HL-60 (cell line): ENCODE results near the gene PTPRQ.

ENCODE experiments used
- GABPA ChIP-seq: IDR thresholded peaks from 2 replicates; pipeline ENCODE4 v1.6.1; 2012; ENCODE audit warnings: low read depth
- POLR2AphosphoS5 ChIP-seq: IDR thresholded peaks from 2 replicates; pipeline ENCODE4 v1.6.1; 2012; ENCODE audit warnings: low read depth
- SPI1 ChIP-seq: IDR thresholded peaks from 2 replicates; pipeline ENCODE4 v1.6.1; 2012; ENCODE audit warnings: low read depth, mild to moderate bottlenecking, borderline replicate concordance
- TF ChIP-seq, protein P1 (sequence below): IDR thresholded peaks from one replicate; pipeline ENCODE4 v1.5.1; 2011; ENCODE audit warnings: low read length, control low read depth, inconsistent platforms; ENCODE audit not compliant: insufficient read depth
- TF ChIP-seq, protein P2 (sequence below): IDR thresholded peaks from 2 replicates; pipeline ENCODE4 v1.6.1; 2012; ENCODE audit warnings: low read depth; ENCODE audit not compliant: insufficient replicate concordance

DNA sequence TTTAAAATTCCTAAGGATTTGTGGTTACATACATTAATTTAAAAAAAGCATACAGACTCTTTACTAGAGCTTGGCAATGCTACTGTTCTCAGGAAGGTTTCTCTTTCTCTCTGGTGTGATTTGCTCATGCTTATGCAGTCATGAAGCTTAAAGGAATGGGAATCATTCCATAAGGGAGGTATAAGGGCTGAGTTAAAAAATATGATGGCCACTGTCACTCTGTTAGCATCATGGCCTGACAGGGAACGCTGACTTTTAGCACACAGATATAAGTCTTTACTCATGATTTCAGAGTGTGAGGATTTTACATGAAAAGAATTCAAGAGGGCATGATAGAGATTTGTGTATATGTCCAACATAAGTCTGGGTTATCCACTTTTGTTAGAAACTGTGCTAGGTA is 276.5 kb downstream of the PTPRQ start:
- TF ChIP-seq, protein P1, sequence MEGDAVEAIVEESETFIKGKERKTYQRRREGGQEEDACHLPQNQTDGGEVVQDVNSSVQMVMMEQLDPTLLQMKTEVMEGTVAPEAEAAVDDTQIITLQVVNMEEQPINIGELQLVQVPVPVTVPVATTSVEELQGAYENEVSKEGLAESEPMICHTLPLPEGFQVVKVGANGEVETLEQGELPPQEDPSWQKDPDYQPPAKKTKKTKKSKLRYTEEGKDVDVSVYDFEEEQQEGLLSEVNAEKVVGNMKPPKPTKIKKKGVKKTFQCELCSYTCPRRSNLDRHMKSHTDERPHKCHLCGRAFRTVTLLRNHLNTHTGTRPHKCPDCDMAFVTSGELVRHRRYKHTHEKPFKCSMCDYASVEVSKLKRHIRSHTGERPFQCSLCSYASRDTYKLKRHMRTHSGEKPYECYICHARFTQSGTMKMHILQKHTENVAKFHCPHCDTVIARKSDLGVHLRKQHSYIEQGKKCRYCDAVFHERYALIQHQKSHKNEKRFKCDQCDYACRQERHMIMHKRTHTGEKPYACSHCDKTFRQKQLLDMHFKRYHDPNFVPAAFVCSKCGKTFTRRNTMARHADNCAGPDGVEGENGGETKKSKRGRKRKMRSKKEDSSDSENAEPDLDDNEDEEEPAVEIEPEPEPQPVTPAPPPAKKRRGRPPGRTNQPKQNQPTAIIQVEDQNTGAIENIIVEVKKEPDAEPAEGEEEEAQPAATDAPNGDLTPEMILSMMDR = no peak
- no peak for TF ChIP-seq POLR2AphosphoS5
- TF ChIP-seq, protein P2, sequence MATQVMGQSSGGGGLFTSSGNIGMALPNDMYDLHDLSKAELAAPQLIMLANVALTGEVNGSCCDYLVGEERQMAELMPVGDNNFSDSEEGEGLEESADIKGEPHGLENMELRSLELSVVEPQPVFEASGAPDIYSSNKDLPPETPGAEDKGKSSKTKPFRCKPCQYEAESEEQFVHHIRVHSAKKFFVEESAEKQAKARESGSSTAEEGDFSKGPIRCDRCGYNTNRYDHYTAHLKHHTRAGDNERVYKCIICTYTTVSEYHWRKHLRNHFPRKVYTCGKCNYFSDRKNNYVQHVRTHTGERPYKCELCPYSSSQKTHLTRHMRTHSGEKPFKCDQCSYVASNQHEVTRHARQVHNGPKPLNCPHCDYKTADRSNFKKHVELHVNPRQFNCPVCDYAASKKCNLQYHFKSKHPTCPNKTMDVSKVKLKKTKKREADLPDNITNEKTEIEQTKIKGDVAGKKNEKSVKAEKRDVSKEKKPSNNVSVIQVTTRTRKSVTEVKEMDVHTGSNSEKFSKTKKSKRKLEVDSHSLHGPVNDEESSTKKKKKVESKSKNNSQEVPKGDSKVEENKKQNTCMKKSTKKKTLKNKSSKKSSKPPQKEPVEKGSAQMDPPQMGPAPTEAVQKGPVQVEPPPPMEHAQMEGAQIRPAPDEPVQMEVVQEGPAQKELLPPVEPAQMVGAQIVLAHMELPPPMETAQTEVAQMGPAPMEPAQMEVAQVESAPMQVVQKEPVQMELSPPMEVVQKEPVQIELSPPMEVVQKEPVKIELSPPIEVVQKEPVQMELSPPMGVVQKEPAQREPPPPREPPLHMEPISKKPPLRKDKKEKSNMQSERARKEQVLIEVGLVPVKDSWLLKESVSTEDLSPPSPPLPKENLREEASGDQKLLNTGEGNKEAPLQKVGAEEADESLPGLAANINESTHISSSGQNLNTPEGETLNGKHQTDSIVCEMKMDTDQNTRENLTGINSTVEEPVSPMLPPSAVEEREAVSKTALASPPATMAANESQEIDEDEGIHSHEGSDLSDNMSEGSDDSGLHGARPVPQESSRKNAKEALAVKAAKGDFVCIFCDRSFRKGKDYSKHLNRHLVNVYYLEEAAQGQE = no peak
- TF ChIP-seq SPI1 = no peak
- TF ChIP-seq GABPA = no peak
